Neural cell (in vitro differentiated cells): ENCODE results near the gene MCC. TPM values are rescaled to one million over a fixed set of nuclear protein-coding genes. Genes with fewer than 3 reads are reported as not detected.

Source experiments
- H2AFZ ChIP-seq: fragments of 200-600, 300-800 bp; sonication (generic), shearing (Covaris generic); 2 replicates; pipeline ENCODE4 v1.6.0; 2014; ENCODE audit warnings: low read depth, mild to moderate bottlenecking, antibody characterized with exemption, low read length, moderate library complexity
- H3F3A ChIP-seq: fragments of 200-600 bp; shearing (Covaris generic); 2 replicates; pipeline ENCODE4 v1.6.1; 2016; ENCODE audit warnings: mild to moderate bottlenecking, moderate library complexity, mixed read lengths, antibody characterized with exemption, low read length; ENCODE audit not compliant: insufficient read depth, poor library complexity, severe bottlenecking
- H3K27ac ChIP-seq: fragments of 200-600, 300-800 bp; sonication (generic), shearing (Covaris generic); 2 replicates; pipeline ENCODE4 v1.5.1; 2014; ENCODE audit warnings: mild to moderate bottlenecking, low read length, moderate library complexity
- H3K27me3 ChIP-seq: fragments of 300-800, 200-600 bp; sonication (generic), shearing (Covaris generic); 2 replicates; pipeline ENCODE4 v1.6.0; 2014; ENCODE audit warnings: mild to moderate bottlenecking, low read depth, low read length, moderate library complexity; ENCODE audit not compliant: insufficient read depth
- H3K36me3 ChIP-seq: fragments of 300-800, 200-600 bp; sonication (generic), shearing (Covaris generic); 2 replicates; pipeline ENCODE4 v1.5.1; 2014; ENCODE audit warnings: mild to moderate bottlenecking, antibody characterized with exemption, low read length, moderate library complexity; ENCODE audit not compliant: insufficient read depth
- H3K4me2 ChIP-seq: fragments of 300-800, 200-600 bp; sonication (generic), shearing (Covaris generic); 2 replicates; pipeline ENCODE4 v1.6.0; 2014; ENCODE audit warnings: mild to moderate bottlenecking, low read length
- H3K4me3 ChIP-seq: fragments of 300-800, 200-600 bp; sonication (generic), shearing (Covaris generic); 2 replicates; pipeline ENCODE4 v1.5.1; 2014; ENCODE audit warnings: mild to moderate bottlenecking, low read length, moderate library complexity
- H3K79me2 ChIP-seq: fragments of 200-600 bp; shearing (Covaris generic); replicated peaks from 2 replicates; pipeline ENCODE4 v1.6.0; 2014; ENCODE audit warnings: mild to moderate bottlenecking, low read length, moderate library complexity; ENCODE audit not compliant: insufficient read depth
- H3K9ac ChIP-seq: fragments of 300-800, 200-600 bp; sonication (generic), shearing (Covaris generic); 2 replicates; pipeline ENCODE4 v1.6.1; 2016; ENCODE audit warnings: mild to moderate bottlenecking, low read length, mixed read lengths
- H3K9me2 ChIP-seq: fragments of 200-600 bp; shearing (Covaris generic); 2 replicates; pipeline ENCODE4 v1.6.1; 2016; ENCODE audit warnings: mild to moderate bottlenecking, low read length, mixed read lengths; ENCODE audit not compliant: insufficient read depth
- H3K9me3 ChIP-seq: fragments of 200-600, 300-800 bp; sonication (generic), shearing (Covaris generic); 2 replicates; pipeline ENCODE4 v1.6.1; 2016; ENCODE audit warnings: mild to moderate bottlenecking, mixed run types, low read length, moderate library complexity, mixed read lengths
- H4K20me1 ChIP-seq: fragments of 200-600 bp; shearing (Covaris generic); 2 replicates; pipeline ENCODE4 v1.6.1; 2016; ENCODE audit warnings: mild to moderate bottlenecking, mixed run types; ENCODE audit not compliant: insufficient read depth
- CTCF ChIP-seq: fragments of 450-650 bp; IDR thresholded peaks from 2 replicates; pipeline ENCODE4 v1.5.1; 2014; ENCODE audit warnings: antibody characterized with exemption, mild to moderate bottlenecking, moderate library complexity; ENCODE audit not compliant: poor library complexity, severe bottlenecking
- EP300 ChIP-seq: fragments of 450-650 bp; conservative IDR thresholded peaks from 2 replicates; pipeline ENCODE4 v1.6.1; 2014; ENCODE audit warnings: antibody characterized with exemption, mild to moderate bottlenecking, moderate library complexity; ENCODE audit not compliant: poor library complexity, severe bottlenecking
- EZH2 ChIP-seq: fragments of 200-600, 300-800 bp; shearing (Covaris generic), sonication (generic); IDR thresholded peaks from 2 replicates; pipeline ENCODE4 v1.6.1; 2014; ENCODE audit warnings: antibody characterized with exemption, low read length, borderline replicate concordance, mild to moderate bottlenecking; ENCODE audit not compliant: insufficient read depth, poor library complexity, severe bottlenecking
- MXI1 ChIP-seq: fragments of 450-650 bp; conservative IDR thresholded peaks from 2 replicates; pipeline ENCODE4 v1.6.1; 2014; ENCODE audit warnings: antibody characterized with exemption, mild to moderate bottlenecking; ENCODE audit not compliant: poor library complexity, severe bottlenecking
- POLR2AphosphoS5 ChIP-seq: IDR thresholded peaks from 2 replicates; pipeline ENCODE4 v1.6.1; 2012
- RAD21 ChIP-seq: fragments of 450-650 bp; conservative IDR thresholded peaks from 2 replicates; pipeline ENCODE4 v1.6.1; 2014; ENCODE audit warnings: antibody characterized with exemption, mild to moderate bottlenecking, moderate library complexity
- SMC3 ChIP-seq: fragments of 450-650 bp; conservative IDR thresholded peaks from 2 replicates; pipeline ENCODE4 v1.6.1; 2014; ENCODE audit warnings: antibody characterized with exemption, mild to moderate bottlenecking, moderate library complexity; ENCODE audit not compliant: poor library complexity
- TAF1 ChIP-seq: IDR thresholded peaks from 2 replicates; pipeline ENCODE4 v1.6.1; 2012; ENCODE audit warnings: low read depth
- polyA plus RNA-seq: library from polyadenylated mRNA; depleted of rRNA; stranded (reverse); fragments of >200 nt; gene quantifications from 2 replicates; pipeline ENCODE4 v1.2.3, GENCODE V29; 2014
- TF ChIP-seq, protein P1 (sequence below): IDR thresholded peaks from 2 replicates; pipeline ENCODE4 v1.6.1; 2012; ENCODE audit warnings: borderline replicate concordance

Gene MCC
- polyA plus RNA-seq, 1 donor from 2014 or later: 2.2 TPM

GRCh38 chr5:113281194-113281593, 207.1 kb downstream of the MCC start:
- Histone ChIP-seq H3K36me3 (no peaks in the 10 kb centered on the region), H3K27ac (no peak overlapping the region), H3K4me2 (no peak overlapping the region), H3F3A (no peaks in the 10 kb centered on the region), H3K9ac (no peak overlapping the region), H3K27me3 (no peaks in the 10 kb centered on the region), H3K9me2 (no peaks in the 10 kb centered on the region), H3K79me2 (no peaks in the 10 kb centered on the region), H3K4me3 (no peak overlapping the region), H4K20me1 (no peaks in the 10 kb centered on the region), H3K9me3 (no peaks in the 10 kb centered on the region), H2AFZ (no peak overlapping the region)
- TF ChIP-seq RAD21 (no peak), EZH2 (no peak), POLR2AphosphoS5 (no peak), TAF1 (no peak), MXI1 (no peak), SMC3 (no peak), CTCF (no peak), EP300 (no peak)
- TF ChIP-seq, protein P1, sequence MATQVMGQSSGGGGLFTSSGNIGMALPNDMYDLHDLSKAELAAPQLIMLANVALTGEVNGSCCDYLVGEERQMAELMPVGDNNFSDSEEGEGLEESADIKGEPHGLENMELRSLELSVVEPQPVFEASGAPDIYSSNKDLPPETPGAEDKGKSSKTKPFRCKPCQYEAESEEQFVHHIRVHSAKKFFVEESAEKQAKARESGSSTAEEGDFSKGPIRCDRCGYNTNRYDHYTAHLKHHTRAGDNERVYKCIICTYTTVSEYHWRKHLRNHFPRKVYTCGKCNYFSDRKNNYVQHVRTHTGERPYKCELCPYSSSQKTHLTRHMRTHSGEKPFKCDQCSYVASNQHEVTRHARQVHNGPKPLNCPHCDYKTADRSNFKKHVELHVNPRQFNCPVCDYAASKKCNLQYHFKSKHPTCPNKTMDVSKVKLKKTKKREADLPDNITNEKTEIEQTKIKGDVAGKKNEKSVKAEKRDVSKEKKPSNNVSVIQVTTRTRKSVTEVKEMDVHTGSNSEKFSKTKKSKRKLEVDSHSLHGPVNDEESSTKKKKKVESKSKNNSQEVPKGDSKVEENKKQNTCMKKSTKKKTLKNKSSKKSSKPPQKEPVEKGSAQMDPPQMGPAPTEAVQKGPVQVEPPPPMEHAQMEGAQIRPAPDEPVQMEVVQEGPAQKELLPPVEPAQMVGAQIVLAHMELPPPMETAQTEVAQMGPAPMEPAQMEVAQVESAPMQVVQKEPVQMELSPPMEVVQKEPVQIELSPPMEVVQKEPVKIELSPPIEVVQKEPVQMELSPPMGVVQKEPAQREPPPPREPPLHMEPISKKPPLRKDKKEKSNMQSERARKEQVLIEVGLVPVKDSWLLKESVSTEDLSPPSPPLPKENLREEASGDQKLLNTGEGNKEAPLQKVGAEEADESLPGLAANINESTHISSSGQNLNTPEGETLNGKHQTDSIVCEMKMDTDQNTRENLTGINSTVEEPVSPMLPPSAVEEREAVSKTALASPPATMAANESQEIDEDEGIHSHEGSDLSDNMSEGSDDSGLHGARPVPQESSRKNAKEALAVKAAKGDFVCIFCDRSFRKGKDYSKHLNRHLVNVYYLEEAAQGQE: no peak

GRCh38 chr5:113280541-113280940, 207.7 kb downstream of the MCC start:
- no peaks in the 10 kb centered on the region for H3K9me2 ChIP-seq
- H3K9ac ChIP-seq: no peak overlapping the region
- H3K4me2 ChIP-seq: no peak overlapping the region
- H4K20me1 ChIP-seq: no peaks in the 10 kb centered on the region
- no peak for TF ChIP-seq POLR2AphosphoS5
- TF ChIP-seq MXI1: no peak
- no peak for TF ChIP-seq SMC3
- TF ChIP-seq RAD21: no peak
- TF ChIP-seq EZH2: no peak
- no peak for TF ChIP-seq TAF1
- TF ChIP-seq EP300: no peak
- TF ChIP-seq, protein P1: no peak
- TF ChIP-seq CTCF: no peak
- no peaks in the 10 kb centered on the region for H3K9me3 ChIP-seq
- no peaks in the 10 kb centered on the region for H3K36me3 ChIP-seq
- H2AFZ ChIP-seq: no peak overlapping the region
- no peaks in the 10 kb centered on the region for H3K79me2 ChIP-seq
- H3K4me3 ChIP-seq: no peak overlapping the region
- no peak overlapping the region for H3K27ac ChIP-seq
- H3F3A ChIP-seq: no peaks in the 10 kb centered on the region
- no peaks in the 10 kb centered on the region for H3K27me3 ChIP-seq
